GM12891 (cell line): Measurements from ENCODE around the gene CHERP. TPM values are rescaled to one million over a fixed set of nuclear protein-coding genes. Genes with fewer than 3 reads are reported as not detected.

Source experiments
- DNase-seq: peaks from one replicate; pipeline ENCODE4 v3.0.0; 2011; ENCODE audit warnings: low spot score; ENCODE audit not compliant: insufficient read length
- FAIRE-seq: peaks from 2 replicates; lab custom pipeline; 2011; peaks lifted over from hg19 to GRCh38; lab: Jason Lieb, UNC
- PAX5 ChIP-seq: IDR thresholded peaks from 2 replicates; pipeline ENCODE4 v1.6.1; 2011; ENCODE audit warnings: low read length, moderate library complexity, mild to moderate bottlenecking; ENCODE audit not compliant: insufficient read depth, severe bottlenecking
- POLR2A ChIP-seq: IDR thresholded peaks from 2 replicates; pipeline ENCODE4 v1.6.1; 2011; ENCODE audit warnings: low read depth, low read length, control low read depth
- POLR2AphosphoS5 ChIP-seq: IDR thresholded peaks from 2 replicates; pipeline ENCODE4 v1.6.1; 2011; ENCODE audit warnings: low read depth, low read length, control low read depth
- POU2F2 ChIP-seq: IDR thresholded peaks from 2 replicates; pipeline ENCODE4 v1.6.1; 2011; ENCODE audit warnings: low read depth, mild to moderate bottlenecking, control low read depth, low read length, moderate library complexity
- SPI1 ChIP-seq: IDR thresholded peaks from 2 replicates; pipeline ENCODE4 v1.6.1; 2011; ENCODE audit warnings: low read depth, low read length, control low read depth
- TAF1 ChIP-seq: IDR thresholded peaks from 2 replicates; pipeline ENCODE4 v1.6.1; 2011; ENCODE audit warnings: low read depth, low read length, control low read depth
- polyA plus RNA-seq: library from polyadenylated mRNA; unstranded; fragments of >200 nt; gene quantifications from one replicate; pipeline ENCODE4 v1.2.1, GENCODE V29; 2012; ENCODE audit warnings: low read depth, missing spikeins, inconsistent platforms; ENCODE audit not compliant: missing spikeins

The CHERP gene
- 30.2 TPM for polyA plus RNA-seq

GRCh38 chr19:16542045-16542909 lies at the start of gene CHERP:
CHERP (minus strand) TSS chr19:16542437; CDS start chr19:16542378, 59 bp downstream.
- no peak for TF ChIP-seq PAX5
- peak; percentile 36 for TF ChIP-seq SPI1
- TF ChIP-seq POU2F2 = 0 out of 2 replicates have a peak, but pooled peaks have one; percentile 45
- TF ChIP-seq POLR2AphosphoS5 = peak; percentile 77
- peak; percentile 60; the same call in 1 of the 2 replicates for TF ChIP-seq TAF1
- TF ChIP-seq POLR2A = peak; percentile 81
- FAIRE-seq (peak; percentile 94), DNase-seq (peak; percentile 92)

- no peak for TF ChIP-seq TAF1
- no peak for TF ChIP-seq POLR2AphosphoS5
- no peak for TF ChIP-seq PAX5
- DNase-seq (no peak), FAIRE-seq (peak; percentile 31)
These were observed 48.9 kb upstream of the CHERP start for GRCh38 chr19:16590876-16591802.

GRCh38 chr19:16589917-16590316 lies 47.7 kb upstream of the CHERP start:
- DNase-seq = no peak
- peak; percentile 86 for FAIRE-seq
- TF ChIP-seq PAX5 (no peak), POU2F2 (no peak), TAF1 (no peak), POLR2A (no peak), SPI1 (no peak), POLR2AphosphoS5 (no peak)

- FAIRE-seq = no peak
These were observed 46.8 kb upstream of the CHERP start for GRCh38 chr19:16588824-16589577.

GRCh38 chr19:16587833-16588823 lies 45.9 kb upstream of the CHERP start:
- peak; percentile 64 for DNase-seq
- FAIRE-seq = peak; percentile 100
- TF ChIP-seq TAF1 (peak; percentile 86), POLR2AphosphoS5 (peak; percentile 93), POLR2A (peak; percentile 87), PAX5 (no peak), POU2F2 (no peak; the same call in 1 of the 2 replicates), SPI1 (peak; percentile 91)

More at GRCh38 chr19:16588824-16589577, 46.8 kb upstream of the CHERP start:
- DNase-seq = no peak
- no peak for TF ChIP-seq POU2F2
- no peak for TF ChIP-seq TAF1
- TF ChIP-seq SPI1 = no peak
- TF ChIP-seq PAX5 = no peak
- no peak for TF ChIP-seq POLR2A
- no peak for TF ChIP-seq POLR2AphosphoS5

- peak; percentile 33 for FAIRE-seq
- TF ChIP-seq POLR2A (peak; percentile 74), PAX5 (no peak), POU2F2 (0 out of 2 replicates have a peak, but pooled peaks have one; percentile 23), POLR2AphosphoS5 (peak; percentile 22; the same call in 1 of the 2 replicates), TAF1 (peak; percentile 47)
- DNase-seq = no peak
These were observed 45.0 kb upstream of the CHERP start for GRCh38 chr19:16586991-16587832.

- DNase-seq (no peak), FAIRE-seq (no peak)
- TF ChIP-seq POLR2AphosphoS5 = peak; percentile 13; the same call in 1 of the 2 replicates
- no peak for TF ChIP-seq SPI1
- peak; percentile 30; the same call in 1 of the 2 replicates for TF ChIP-seq POU2F2
These were observed 44.2 kb upstream of the CHERP start for GRCh38 chr19:16586477-16586871.
